ENCODE measurements around the gene STX8. TPM values are rescaled to one million over a fixed set of nuclear protein-coding genes. Genes with fewer than 3 reads are reported as not detected.

The STX8 gene
- total and polyA plus RNA-seq, 9 of the 15 experiments (the other 6 are each of a cell fraction or from before 2014, with no cell fraction given): 14.6 to 42.5 (median 22.1) TPM

- TF ChIP-seq ZKSCAN8 (CRISPR knock-in tag; IDR thresholded peaks at IDR 0.05): no peak
- no peak for TF ChIP-seq GATAD2B (IDR thresholded peaks at IDR 0.05; ENCODE audit: borderline replicate concordance)
- TF ChIP-seq SETDB1 (IDR thresholded peaks at IDR 0.05; ENCODE audit: low read length): no peak
- TF ChIP-seq ZNF766 (CRISPR knock-in tag; conservative IDR thresholded peaks at IDR 0.05): no peak
Measured at GRCh38 chr17:9517396-9517795, 58.2 kb downstream of the STX8 start (continued).

DNA sequence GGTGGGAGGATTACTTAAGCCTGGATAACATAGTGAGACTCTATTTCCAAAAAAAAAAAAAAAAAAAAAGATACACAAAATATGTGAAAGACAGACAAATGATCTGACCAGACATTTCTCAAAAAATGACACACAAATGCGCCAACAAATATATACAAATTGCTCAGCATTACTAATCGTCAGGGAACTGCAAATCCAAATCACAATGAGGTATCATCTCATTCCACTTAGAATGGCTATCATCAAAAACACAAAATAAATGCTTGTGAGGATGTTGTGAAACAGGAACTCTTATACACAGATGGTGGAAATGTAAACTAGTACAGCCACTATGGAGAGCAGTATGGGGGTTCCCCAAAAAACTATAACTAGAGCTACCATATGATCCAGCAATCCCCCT, 62.4 kb downstream of the STX8 start:
- no peak overlapping the region for H3K27ac ChIP-seq (ENCODE audit: extremely low read depth, low read depth, low read length)
- 0% methylated on average over 2 of the region's 2 CpGs for WGBS (ENCODE audit: insufficient coverage, low coverage, missing lambda C conversion rate)
- no peaks in the 10 kb centered on the region for H3K79me2 ChIP-seq (ENCODE audit: control insufficient read depth, insufficient read depth, low read length)
- POLR2A ChIA-PET: no interaction called here
- no peaks in the 10 kb centered on the region for H4K20me1 ChIP-seq (replicated peaks; ENCODE audit: control insufficient read depth, insufficient read depth, low read length)
- H3K4me2 ChIP-seq (ENCODE audit: insufficient read depth, low read length): no peak overlapping the region
- intact Hi-C loops (cut with micrococcal nuclease): no loop called here
- no peak overlapping the region for H3K9ac ChIP-seq (ENCODE audit: insufficient read depth in 1 of 2, low read depth in 2 of 2, low read length in 2 of 2)
- in situ Hi-C loops (cut with MboI): no loop called here
- H3K36me3 ChIP-seq (ENCODE audit: control insufficient read depth, insufficient read depth, low read length): no peaks in the 10 kb centered on the region
- CTCF ChIA-PET (ENCODE audit: low intra/inter-chr PET ratio): no interaction called here
- no peaks in the 10 kb centered on the region for H3K9me1 ChIP-seq (ENCODE audit: control insufficient read depth, insufficient read depth, low read length)
- H3K9me3 ChIP-seq (replicated peaks; ENCODE audit: control insufficient read depth, insufficient read depth, low read depth, low read length): no peaks in the 10 kb centered on the region
- no peak overlapping the region for H2AFZ ChIP-seq (ENCODE audit: low read depth, low read length)
- H3K27me3 ChIP-seq (ENCODE audit: control insufficient read depth in 2 of 2, insufficient read depth in 2 of 2, low read length in 2 of 2): no peaks in the 10 kb centered on the region
- ATAC-seq (no peak), FAIRE-seq (no peak), DNase-seq (ENCODE audit: extremely low read depth in 1 of 4, low spot score in 3 of 4) (no peak)
- BruUV-seq (replicated peaks): no TSS peak
- TF ChIP-seq, protein P1, sequence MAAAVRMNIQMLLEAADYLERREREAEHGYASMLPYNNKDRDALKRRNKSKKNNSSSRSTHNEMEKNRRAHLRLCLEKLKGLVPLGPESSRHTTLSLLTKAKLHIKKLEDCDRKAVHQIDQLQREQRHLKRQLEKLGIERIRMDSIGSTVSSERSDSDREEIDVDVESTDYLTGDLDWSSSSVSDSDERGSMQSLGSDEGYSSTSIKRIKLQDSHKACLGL (CRISPR knock-in tag; IDR thresholded peaks at IDR 0.05; ENCODE audit: borderline replicate concordance, poor library complexity, severe bottlenecking): no peak
- TF ChIP-seq ZNF77 (CRISPR knock-in tag; IDR thresholded peaks at IDR 0.05): no peak
- no peak for TF ChIP-seq ELF4 (CRISPR knock-in tag; IDR thresholded peaks at IDR 0.05)
- TF ChIP-seq RBM25 (IDR thresholded peaks at IDR 0.05; ENCODE audit: low read depth, low read length, severe bottlenecking): peak; percentile 32
- no peak overlapping the region for H3K4me3 ChIP-seq
- no peaks in the 10 kb centered on the region for H3K4me1 ChIP-seq (replicated peaks in 1 of 2; ENCODE audit: control insufficient read depth in 2 of 2, insufficient read depth in 2 of 2, low read length in 2 of 2)
